Activated CD8-positive, alpha-beta memory T cell treated with anti-CD3 and anti-CD28 coated beads for 36 hours (primary cell): ENCODE data around the gene GPR4. TPM values are rescaled to one million over a fixed set of nuclear protein-coding genes. Genes with fewer than 3 reads are reported as not detected.
"Not testable (repeated sequence)": the region's sequence is repeated elsewhere in the genome, so short reads cannot be mapped to it uniquely, and the experiment has no call there.

Experiments used
- CTCF ChIA-PET: fragments of 350-600 bp; sonication (Branson Sonifier 250); formaldehyde crosslinking; loops from one replicate; lab custom pipeline; 2021; ENCODE audit warnings: antibody characterized with exemption; lab: Charles Lee
- POLR2A ChIA-PET: fragments of 350-600 bp; sonication (Branson Sonifier 250); formaldehyde crosslinking; loops from one replicate; lab custom pipeline; 2021; ENCODE audit warnings: antibody characterized with exemption; lab: Charles Lee
- total RNA-seq, 2 experiments: library from RNA; stranded (reverse); gene quantifications; one replicate each; pipeline ENCODE4 v1.2.3, GENCODE V29; 2021

GPR4 gene
- total RNA-seq, 2 experiments from 2014 or later, result not detected

DNA sequence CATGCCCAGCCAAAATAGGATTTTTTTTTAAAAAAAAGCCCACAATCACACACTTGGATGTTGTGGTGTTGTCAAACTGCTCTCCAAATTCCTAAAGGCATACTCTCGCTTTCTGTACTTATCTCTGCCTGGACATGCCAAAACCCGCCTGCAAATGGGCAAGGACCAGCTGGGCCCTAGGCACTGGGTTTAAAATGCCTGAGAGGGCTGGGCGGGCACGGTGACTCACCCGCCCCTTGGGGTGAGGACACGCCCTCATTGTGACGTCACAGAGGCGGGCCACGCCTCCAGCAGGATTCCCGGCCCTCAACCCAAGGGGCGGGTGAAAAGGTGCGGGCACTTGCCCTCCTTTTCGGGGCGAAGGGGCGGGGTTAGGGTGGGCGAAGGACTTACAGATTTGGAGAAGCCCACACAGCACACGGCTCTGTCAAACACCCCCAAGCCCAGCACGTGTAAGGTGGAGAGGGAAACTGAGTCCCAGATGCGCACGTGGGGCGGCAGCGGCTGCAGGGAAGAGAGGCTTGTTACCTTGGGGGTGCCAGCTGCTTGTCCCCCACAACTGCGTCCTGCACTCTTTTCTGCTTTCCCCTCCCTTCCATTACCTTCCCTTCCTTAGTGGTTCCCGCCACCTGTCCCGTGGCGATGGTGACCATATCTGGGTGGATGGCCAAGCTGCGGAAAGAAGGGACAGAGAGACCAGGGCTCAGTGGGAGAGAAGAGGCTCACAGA lies 30.6 kb upstream of the GPR4 start:
- POLR2A ChIA-PET, result interaction anchor here (3.6 kb wide), 1 partner anchor 9 kb away, joined by 29 read pairs; no protein-coding TSS in a partner anchor

DNA sequence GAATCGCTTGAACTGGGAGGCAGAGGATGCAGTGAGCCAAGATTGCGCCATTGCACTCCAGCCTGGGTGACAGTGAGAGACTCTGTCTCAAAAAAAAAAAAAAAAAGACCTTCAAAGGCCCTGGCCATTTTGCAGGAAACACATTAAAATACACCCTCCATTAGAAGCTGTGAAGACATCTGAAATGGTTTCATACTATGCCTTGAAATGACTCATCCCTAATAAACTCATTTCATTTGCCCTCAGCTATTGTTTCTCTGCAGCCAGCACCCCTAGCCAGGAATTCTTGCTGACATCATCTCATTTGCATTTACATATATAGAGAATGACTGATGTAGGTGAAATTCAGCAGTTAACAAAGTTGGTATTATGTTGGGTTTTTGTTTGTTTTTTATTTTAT lies 28.5 kb upstream of the GPR4 start:
- CTCF ChIA-PET, result interaction anchor here (0.7 to 3.0 kb wide), 4 partner anchors 12 to 49 kb away, joined by 3 to 27 read pairs (median 3); no protein-coding TSS in a partner anchor
- POLR2A ChIA-PET, result interaction anchor here (0.6 to 3.6 kb wide), 5 partner anchors 11 to 175 kb away, joined by 3 to 29 read pairs (median 4); partner anchors contain the start of gene QPCTL

More for the DNA sequence above, 30.6 kb upstream of the GPR4 start:
- CTCF ChIA-PET, result interaction anchor here (0.7 to 3.0 kb wide), 4 partner anchors 10 to 148 kb away, joined by 3 to 27 read pairs (median 5); no protein-coding TSS in a partner anchor

DNA sequence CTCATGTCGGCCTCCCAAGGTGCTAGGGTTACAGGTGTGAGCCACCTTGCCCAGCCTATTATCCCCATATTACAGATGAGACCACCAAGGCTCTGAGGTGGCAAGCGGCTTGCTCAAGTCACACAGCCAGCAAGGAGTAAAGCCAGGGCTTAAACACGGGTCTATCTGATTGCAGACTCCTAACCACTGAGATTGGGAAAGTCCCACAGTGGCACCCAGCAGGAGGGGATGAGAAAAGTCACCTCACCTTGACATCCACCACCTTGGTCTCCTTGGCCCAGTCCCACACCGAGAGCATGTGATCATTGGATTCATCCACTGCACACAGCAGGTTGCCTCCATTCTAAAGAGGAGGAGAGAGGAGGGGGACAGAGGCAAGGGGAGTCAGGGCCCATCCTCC lies 27.7 kb upstream of the GPR4 start:
- ChIA-PET CTCF (no interaction called here), POLR2A (interaction anchor here (0.7 to 3.6 kb wide), 2 partner anchors 9 to 12 kb away, joined by 4 to 29 read pairs; no protein-coding TSS in a partner anchor)

DNA sequence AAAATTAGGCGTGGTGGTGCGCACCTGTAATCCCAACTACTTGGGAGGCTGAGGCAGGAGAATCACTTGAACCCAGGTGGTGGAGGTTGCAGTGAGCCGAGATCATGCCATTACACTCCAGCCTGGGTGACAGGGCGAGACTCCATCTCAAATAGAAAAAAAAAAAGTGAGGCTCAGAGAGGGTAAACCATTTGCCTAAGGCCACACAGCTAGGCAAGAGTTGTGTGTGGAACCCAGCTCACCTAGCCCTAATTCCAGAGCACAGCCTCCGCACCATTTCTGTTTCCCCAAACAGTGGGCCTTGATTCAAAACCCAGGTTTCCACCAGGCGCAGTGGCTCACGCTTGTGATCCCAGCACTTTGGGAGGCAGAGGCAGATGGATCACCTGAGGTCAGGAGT lies 26.2 kb upstream of the GPR4 start:
- POLR2A ChIA-PET, result interaction anchor here (1.1 kb wide), 1 partner anchor 9 kb away, joined by 3 read pairs; no protein-coding TSS in a partner anchor
- CTCF ChIA-PET, result not testable (repeated sequence)

DNA sequence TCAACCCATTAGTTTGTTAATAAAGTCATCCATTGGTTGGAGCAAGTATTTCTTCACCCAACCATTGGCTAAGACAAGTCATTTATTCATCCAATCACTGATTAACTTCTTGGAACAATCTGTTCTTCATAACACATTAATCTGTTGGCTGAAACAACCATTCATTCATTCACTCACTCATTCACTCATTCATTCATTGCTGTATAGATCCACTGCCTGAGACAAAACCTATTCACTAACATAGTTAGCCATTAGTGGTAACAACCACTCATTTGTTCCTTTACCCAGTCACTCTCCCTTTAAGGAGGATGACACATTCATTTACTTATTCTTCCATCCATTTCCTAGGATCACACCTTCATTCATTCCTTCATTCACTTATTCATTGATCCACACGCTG lies 22.0 kb upstream of the GPR4 start:
- ChIA-PET CTCF (no interaction called here), POLR2A (no interaction called here)

DNA sequence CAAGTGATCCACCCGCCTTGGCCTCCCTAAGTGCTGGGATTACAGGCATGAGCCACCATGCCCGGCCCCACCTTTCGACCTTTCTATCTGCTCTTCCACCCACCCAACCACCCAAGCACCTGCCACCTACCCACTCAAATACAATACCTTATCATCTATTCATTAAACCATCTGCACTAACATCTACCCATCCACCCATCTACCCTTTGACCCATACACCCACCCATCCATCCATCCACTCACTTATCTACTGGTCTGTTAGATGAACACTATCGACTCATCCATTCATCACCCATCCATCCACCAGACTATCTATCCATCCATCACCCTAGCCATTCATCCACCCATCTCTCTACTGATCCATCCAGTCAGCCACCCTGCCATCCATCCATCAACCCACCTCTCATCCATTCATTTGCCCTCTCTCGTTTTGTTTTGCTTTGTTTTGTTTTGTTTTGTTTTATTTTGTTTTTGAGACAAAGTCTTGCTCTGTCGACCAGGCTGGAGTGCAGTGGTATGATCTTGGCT lies 20.0 kb upstream of the GPR4 start:
- CTCF ChIA-PET, result interaction anchor here (0.6 to 2.5 kb wide), 2 partner anchors 16 to 113 kb away, joined by 3 to 7 read pairs; no protein-coding TSS in a partner anchor
- POLR2A ChIA-PET, result interaction anchor here (1.4 kb wide), 1 partner anchor 24 kb away, joined by 4 read pairs; no protein-coding TSS in a partner anchor

DNA sequence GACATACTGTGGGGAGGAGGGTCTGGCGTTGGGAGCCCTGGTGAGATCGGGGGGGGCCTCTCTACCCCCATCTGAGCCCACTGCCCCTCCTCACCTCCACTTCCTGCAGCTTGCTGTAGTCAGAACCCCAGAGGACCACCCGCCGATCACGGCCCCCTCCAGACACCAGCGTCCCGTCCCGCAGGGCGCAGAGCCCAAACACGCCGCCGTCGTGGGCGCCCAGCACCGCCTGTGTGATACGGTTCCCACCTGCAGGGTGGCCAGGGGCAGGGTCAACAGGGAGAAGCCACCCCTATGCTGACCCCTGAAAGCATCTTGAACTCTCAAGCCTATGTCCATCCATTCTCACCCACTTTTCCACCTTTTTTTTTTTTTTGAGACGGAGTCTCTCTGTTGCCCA lies 19.4 kb upstream of the GPR4 start:
- POLR2A ChIA-PET, result no interaction called here
- CTCF ChIA-PET, result interaction anchor here (2.5 kb wide), 1 partner anchor 15 kb away, joined by 7 read pairs; no protein-coding TSS in a partner anchor

DNA sequence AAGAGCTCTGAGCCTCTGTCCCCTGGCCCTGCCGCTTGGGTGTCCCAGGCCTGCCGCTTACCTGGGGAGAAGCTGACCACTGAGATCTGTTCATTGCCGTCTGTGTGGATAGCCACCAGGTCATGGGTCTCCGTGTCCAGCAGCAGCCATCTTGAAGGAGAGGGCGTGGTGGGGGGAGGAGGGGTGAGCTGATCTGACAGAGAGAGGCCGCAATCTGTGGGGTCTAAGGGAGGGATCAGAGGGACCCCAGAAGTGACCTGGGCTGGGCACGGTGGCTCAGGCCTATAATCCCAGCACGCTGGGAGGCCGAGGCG lies 14.6 kb upstream of the GPR4 start:
- ChIA-PET POLR2A (interaction anchor here (4.2 kb wide), 1 partner anchor 25 kb away, joined by 37 read pairs; no protein-coding TSS in a partner anchor), CTCF (interaction anchor here (9.9 kb wide), 1 partner anchor 25 kb away, joined by 57 read pairs; the partner anchor contains the start of gene EML2)

DNA sequence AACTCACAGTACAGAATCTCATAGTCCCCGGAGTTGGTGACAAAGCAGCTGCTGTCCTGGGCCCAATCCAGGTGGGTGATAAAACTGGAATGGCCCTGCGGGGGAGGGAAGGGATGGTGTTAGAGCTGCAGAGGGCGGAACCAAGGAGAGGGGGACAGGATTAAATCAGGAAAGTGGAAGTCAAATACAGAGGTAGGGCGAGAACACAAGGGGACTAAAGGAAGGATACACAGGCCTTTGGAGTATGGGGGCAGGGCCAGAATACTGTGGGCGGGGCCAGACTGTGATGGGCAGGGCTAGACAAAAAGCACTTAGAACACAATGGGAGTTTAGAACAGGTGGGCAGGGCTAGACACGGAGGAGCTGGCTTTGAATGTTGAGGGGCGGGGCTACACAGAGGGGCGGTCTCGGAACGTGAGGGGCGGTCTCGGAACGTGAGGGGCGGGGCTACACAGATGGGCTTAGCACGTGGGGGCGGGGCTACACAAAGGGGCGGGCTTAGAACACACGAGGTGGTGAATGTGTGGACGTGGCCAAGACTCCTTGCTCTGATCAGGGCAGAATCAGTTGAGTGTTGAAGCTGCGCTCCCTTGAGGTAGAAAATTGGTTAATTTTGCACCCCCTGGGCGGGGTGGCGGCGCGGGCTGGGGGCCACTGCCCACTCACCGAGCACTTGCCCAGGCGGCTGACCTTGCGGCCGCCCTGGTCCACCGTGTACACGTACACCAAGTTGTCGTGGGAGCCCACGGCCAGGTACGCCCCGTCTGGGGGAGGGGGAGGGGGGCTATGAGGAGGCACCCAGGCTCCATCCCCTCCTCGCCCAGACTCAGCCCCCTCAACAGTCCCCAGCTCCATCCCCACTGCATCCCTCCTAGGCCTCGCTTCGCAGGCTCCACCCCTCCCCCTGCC lies 14.0 kb upstream of the GPR4 start:
- ChIA-PET POLR2A (interaction anchor here (0.6 to 4.2 kb wide), 2 partner anchors 15 to 26 kb away, joined by 3 to 37 read pairs; no protein-coding TSS in a partner anchor), CTCF (interaction anchor here (0.5 to 9.9 kb wide), 3 partner anchors 25 to 110 kb away, joined by 3 to 57 read pairs (median 3); partner anchors contain the start of genes EML2, QPCTL and SNRPD2)

DNA sequence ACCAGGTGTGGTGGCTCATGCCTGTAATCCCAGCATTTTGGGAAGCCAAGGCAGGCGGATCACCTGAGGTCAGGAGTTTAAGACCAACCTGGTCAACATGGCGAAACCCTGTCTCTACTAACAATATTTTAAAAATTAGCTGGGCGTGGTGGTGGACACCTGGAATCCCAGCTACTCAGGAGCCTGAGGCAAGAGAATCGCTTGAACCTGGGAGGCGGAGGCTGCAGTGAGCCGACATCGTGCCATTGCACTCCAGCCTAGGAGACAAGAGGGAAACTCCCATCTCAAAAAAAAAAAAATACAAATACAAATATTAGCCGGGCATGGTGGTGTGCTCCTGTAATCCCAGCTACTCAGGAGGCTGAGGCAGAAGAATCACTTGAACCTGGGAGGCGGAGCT lies 13.0 kb upstream of the GPR4 start:
- POLR2A ChIA-PET, result interaction anchor here (1.2 to 4.2 kb wide), 2 partner anchors 23 to 27 kb away, joined by 7 to 37 read pairs; no protein-coding TSS in a partner anchor
- CTCF ChIA-PET, result interaction anchor here (1.3 to 9.9 kb wide), 3 partner anchors 26 to 31 kb away, joined by 3 to 57 read pairs (median 4); partner anchors contain the start of genes EML2 and OPA3

DNA sequence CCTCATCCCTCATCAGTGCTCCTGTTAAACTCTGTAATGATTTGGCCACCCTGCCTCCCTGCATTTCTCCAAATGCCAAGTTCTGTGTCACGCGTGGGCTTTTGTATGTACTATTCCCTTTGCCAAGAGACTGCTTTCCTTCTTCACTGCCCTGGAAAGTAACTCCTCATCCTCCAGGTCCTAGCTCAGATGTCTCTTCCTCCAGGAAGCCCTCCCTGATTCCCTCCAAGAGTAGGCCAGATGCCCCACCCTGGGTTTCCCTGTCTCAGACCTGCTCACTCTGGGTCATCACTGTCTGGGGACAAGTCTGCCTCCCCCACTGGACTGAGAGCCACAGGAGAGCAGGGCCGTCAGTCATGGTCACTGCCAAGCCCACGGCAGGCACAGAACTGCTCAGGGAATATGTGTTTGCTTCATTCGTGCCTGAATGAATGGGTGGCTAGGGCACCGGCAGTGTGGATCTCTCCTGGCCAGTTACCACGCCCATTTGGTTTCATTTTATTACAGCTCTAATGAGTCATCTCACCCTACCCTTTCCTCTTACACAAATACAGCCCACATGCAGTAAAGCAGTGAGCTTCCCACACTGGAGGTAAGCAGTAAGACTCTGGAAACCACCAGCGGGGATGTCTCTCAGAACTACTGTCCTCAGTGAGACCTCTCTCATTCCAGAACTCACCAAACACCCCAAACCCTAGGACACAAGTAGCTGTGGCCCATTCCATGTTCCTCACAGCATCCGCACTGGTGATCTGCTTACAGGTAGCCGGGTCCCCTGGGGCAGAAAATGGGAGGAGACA lies 12.1 kb upstream of the GPR4 start:
- POLR2A ChIA-PET, result interaction anchor here (0.5 to 4.2 kb wide), 5 partner anchors 10 to 51 kb away, joined by 3 to 37 read pairs (median 4); no protein-coding TSS in a partner anchor

DNA sequence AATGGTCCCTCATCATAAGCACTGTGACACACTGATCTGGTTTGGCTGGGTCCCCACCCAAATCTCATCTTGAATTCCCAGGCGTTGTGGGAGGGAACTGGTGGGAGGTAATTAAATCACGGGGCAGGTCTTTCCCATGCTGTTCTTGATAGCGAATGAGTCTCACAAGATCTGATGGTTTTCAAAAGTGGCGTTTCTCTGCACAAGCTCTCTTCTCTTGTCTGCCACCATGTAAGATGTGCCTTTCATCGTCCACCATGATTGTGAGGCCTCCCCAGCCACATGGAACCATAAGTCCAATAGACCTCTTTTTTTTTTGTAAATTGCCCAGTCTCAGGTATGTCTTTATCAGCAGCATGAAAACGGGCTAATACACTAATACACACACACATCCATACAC lies 6.9 kb upstream of the GPR4 start:
- CTCF ChIA-PET, result no interaction called here
- POLR2A ChIA-PET, result no interaction called here

More for the DNA sequence above, 12.1 kb upstream of the GPR4 start:
- CTCF ChIA-PET, result interaction anchor here (0.6 to 9.9 kb wide), 4 partner anchors 27 to 83 kb away, joined by 3 to 57 read pairs (median 4); partner anchors contain the start of genes EML2 and OPA3

DNA sequence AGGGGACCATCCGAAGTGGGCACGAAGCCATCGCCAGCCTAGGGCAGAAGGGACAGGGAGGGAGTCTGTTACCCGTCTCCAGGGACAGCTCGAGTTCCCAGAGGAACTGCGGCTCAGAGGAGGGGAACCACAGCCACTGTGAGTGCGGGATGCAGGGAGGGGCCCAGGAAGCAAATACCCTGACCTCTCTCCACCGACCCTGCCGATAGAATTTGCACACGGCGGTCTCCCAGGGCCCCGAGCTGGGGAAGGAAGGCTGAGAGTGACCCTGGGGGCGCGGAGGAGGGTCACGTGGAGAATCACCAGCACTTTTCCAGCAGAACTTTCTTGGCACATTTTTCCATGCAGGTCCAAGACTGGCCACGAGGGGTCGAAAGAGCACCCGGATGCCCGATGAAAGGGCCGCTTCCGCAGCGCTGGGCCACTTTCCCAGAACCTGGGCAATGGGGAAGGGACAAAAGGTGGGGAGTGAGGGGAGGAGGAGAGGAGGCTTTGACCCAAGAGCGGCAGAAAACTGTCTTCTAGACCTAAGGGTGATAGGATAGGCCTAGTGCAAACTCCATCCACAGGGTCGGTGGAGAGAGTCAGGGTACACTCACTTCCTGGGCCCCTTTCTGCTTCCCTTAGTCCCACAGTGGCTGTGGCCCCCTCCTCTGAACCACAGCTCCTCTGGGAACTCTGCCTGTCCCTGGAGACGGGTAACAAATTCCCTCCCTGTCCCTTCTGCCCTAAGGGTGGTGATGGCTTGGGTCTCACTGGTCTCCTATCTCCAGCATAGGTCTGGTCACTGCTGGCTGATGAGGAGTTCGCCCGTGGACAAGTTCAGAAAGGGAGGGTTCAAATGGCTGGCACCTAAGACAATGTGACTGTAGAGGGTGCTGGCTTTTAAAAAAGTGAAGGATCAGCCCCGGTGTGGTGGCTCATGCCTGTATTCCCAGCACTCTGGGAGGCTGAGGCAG lies 5.3 kb upstream of the GPR4 start:
- POLR2A ChIA-PET, result no interaction called here

DNA sequence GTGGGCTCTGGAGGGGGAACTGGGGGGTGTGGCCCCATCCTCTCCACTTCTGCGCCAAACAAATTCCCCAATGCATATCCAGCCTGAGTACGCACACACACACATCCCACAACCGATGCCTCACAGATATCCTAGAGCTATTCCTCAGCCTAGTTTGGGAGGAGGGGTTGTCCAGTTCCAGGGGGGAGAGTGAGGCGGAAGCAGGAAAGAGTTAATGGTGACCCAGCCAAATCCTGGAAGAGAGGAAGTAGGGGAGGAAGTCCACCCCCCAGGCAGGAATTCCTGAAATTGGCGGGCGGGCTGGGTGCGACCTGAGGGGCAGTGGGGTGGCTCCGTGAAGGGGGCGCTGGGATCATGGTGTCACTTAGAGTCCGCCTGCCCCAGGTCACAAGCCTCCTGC lies 897 bp downstream of the GPR4 start:
- POLR2A ChIA-PET, result no interaction called here

More for the DNA sequence above, 5.3 kb upstream of the GPR4 start:
- CTCF ChIA-PET, result interaction anchor here (1.1 to 2.4 kb wide), 5 partner anchors 8 to 112 kb away, joined by 3 to 11 read pairs (median 4); no protein-coding TSS in a partner anchor

DNA sequence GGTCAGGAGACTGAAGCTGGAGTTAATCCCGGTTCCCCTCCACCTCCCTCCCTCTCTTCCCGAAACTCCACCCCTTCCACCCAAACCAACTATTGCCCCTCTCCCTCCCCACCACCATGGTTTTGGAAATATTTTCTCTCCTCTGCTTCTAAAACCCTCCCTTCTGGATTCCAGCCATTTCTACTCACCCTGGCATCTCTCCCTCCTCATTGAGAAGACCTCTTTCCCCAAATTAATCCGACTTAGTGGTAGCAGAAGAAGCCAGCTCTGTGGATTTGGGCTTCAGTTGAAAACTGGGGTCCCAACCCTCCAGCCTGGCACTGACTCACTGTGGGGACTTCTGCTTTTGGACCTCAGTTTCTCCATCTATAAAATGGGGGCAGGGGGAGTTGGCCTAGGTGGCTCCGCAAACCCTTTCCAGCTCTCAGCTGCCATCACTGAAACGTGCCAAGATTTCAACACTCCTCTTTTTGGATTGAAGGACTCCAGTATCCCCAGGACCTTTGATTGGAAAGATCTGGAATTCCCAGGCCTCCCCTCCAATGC lies 1.6 kb downstream of the GPR4 start:
- ChIA-PET POLR2A (no interaction called here), CTCF (no interaction called here)

More for the DNA sequence above, 897 bp downstream of the GPR4 start:
- CTCF ChIA-PET, result interaction anchor here (0.6 kb wide), 1 partner anchor 35 kb away, joined by 4 read pairs; no protein-coding TSS in a partner anchor

DNA sequence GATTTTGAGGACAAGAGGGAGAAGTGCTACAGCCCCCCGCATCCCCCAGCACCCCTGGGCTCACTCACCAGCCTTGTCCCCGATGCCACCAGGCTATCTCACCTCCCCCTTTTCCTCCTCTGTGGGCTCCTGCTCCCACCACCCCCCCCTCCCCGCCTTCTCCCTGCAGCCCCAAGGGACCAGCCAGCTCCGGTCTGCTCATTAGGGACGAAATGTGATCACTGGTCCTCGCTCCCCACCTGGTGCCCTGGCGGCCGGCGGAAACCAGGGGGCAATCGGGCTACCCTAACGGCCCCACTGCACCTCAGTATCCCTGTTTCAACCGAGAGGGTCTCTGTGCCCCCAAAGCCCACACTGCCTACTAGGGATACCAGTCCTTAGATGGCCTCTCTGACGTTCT lies 2.7 kb downstream of the GPR4 start:
- POLR2A ChIA-PET, result no interaction called here
- CTCF ChIA-PET, result interaction anchor here (1.4 kb wide), 1 partner anchor 8 kb away, joined by 4 read pairs; no protein-coding TSS in a partner anchor
